Fibroblast of peridontal ligament (primary cell): ENCODE measurements around the gene TRIM69.
"Not testable (repeated sequence)": the region's sequence is repeated elsewhere in the genome, so short reads cannot be mapped to it uniquely, and the experiment has no call there.

Experiments used
- DNase-seq: peaks from one replicate; pipeline ENCODE4 v3.0.0-alpha.2; 2010; ENCODE audit errors: extremely low read depth

TRIM69 gene

GRCh38 chr15:44743454-44743853, 7.1 kb downstream of the TRIM69 start:
- DNase-seq: not testable (repeated sequence)

- DNase-seq: no peak
These were observed 17.0 kb downstream of the TRIM69 start for GRCh38 chr15:44753345-44753744.

- no peak for DNase-seq
These were observed 26.9 kb downstream of the TRIM69 start for GRCh38 chr15:44763187-44763586.

GRCh38 chr15:44763848-44764247, 27.5 kb downstream of the TRIM69 start:
- DNase-seq: no peak

- DNase-seq: no peak
These were observed 28.7 kb downstream of the TRIM69 start for GRCh38 chr15:44765036-44765435.

- no peak for DNase-seq
These were observed 33.2 kb downstream of the TRIM69 start for GRCh38 chr15:44769521-44769920.

- DNase-seq: not testable (repeated sequence)
These were observed 34.4 kb downstream of the TRIM69 start for GRCh38 chr15:44770715-44771114.

- DNase-seq: no peak
These were observed 39.6 kb downstream of the TRIM69 start for GRCh38 chr15:44775953-44776352.

- no peak for DNase-seq
These were observed 43.4 kb downstream of the TRIM69 start for GRCh38 chr15:44779761-44780160.

- DNase-seq: no peak
These were observed 44.3 kb downstream of the TRIM69 start for GRCh38 chr15:44780608-44781007.

GRCh38 chr15:44781128-44781810, 44.9 kb downstream of the TRIM69 start:
- DNase-seq: no peak

- DNase-seq: no peak
These were observed 46.2 kb downstream of the TRIM69 start for GRCh38 chr15:44782516-44782915.

GRCh38 chr15:44784918-44785274, 48.6 kb downstream of the TRIM69 start:
- DNase-seq: not testable (repeated sequence)

- no peak for DNase-seq
These were observed 52.4 kb downstream of the TRIM69 start for GRCh38 chr15:44788748-44789147.

GRCh38 chr15:44790215-44790614, 53.9 kb downstream of the TRIM69 start:
- no peak for DNase-seq

- DNase-seq: no peak
These were observed 54.3 kb downstream of the TRIM69 start for GRCh38 chr15:44790656-44791055.

- DNase-seq: no peak
These were observed 56.4 kb downstream of the TRIM69 start for GRCh38 chr15:44792715-44793114.

- DNase-seq: no peak
These were observed 57.7 kb downstream of the TRIM69 start for GRCh38 chr15:44794072-44794471.

- DNase-seq: no peak
These were observed 60.2 kb downstream of the TRIM69 start for GRCh38 chr15:44796508-44796907.

GRCh38 chr15:44798826-44799225, 62.5 kb downstream of the TRIM69 start:
- DNase-seq: no peak

- no peak for DNase-seq
These were observed 65.0 kb downstream of the TRIM69 start for GRCh38 chr15:44801364-44801763.

- DNase-seq: no peak
These were observed 65.5 kb downstream of the TRIM69 start for GRCh38 chr15:44801797-44802196.

GRCh38 chr15:44802336-44802735, 66.0 kb downstream of the TRIM69 start:
- DNase-seq: no peak
